T-helper 1 cell (primary cell): ENCODE data around the gene CLK1.

Experiments used
- DNase-seq, 5 donors: peaks; one replicate each; pipeline ENCODE4 v3.0.0-alpha.2; 2012 to 2020

The CLK1 gene

DNA sequence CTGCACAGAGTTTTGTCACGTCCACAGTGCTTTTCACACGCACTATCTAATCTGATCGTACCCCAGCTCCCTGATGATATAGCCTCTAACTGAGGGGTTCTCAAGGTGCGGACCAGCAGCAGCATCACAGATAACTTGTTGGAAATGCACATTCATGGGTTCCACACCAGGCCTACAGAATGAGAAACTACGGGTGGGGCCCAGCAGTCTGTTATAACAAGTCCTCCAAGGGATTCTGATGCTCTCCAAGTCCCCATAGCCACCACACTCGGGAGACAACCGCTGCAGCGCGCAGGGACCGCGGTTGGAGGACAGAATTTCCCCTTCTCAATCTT is 53.5 kb downstream of the CLK1 start:
- DNase-seq: no peak

DNA sequence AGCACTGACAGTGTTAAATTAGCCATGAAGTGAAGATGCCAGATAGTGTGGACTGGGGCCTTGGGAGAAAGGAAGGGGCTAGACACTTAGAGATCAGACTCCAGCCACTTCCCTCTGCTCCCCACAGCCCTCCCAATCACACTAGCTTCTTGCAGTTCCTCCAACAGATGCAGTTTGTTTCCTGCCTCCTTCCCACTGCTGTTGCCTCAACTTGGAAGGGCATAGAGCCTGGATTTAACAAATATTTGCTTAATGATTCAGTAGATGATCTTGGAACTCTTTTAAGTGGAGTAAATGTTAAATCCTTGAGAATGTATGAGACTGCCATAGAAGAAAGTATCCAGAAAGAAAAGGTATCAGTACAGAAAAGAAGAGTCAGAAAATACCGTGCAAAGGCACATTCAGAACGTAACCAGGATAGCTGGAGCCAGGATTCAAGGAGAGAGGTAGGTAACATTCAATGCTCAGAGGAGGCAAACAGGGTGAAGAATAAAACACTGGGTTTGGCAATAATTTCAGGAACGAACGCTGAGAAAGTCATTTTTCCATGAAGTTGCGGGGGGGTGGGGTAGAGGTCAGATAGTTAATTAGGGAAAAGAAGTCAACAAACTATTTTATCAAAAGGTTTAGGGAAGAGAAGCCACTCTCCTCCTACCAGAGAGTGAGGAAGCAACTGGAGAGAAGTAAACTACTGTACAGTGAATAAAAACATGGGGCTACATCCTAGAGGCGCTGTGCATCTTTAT is 54.0 kb downstream of the CLK1 start:
- no peak for DNase-seq

GRCh38 chr2:200809506-200810251 is 54.8 kb downstream of the CLK1 start:
- no peak for DNase-seq
